HEK293T (cell line): ENCODE data around the gene IL17REL.

Experiments used
- CTCF ChIA-PET: fragments of 350-600 bp; formaldehyde crosslinking; extraction: SDS; loops from one replicate; lab custom pipeline; 2021; ENCODE audit warnings: antibody characterized with exemption, inconsistent platforms; lab: Yijun Ruan, JAX
- POLR2A ChIA-PET: fragments of 350-600 bp; formaldehyde crosslinking; extraction: SDS; loops from one replicate; lab custom pipeline; 2020; ENCODE audit warnings: antibody characterized with exemption, inconsistent platforms; lab: Yijun Ruan, JAX
- DNase-seq: peaks from one replicate; pipeline ENCODE4 v3.0.0; 2012; ENCODE audit warnings: mixed read lengths; ENCODE audit errors: extremely low spot score
- ARNT ChIP-seq: fragments of 450-650 bp; IDR thresholded peaks from 2 replicates; pipeline ENCODE4 v1.6.1; 2017; ENCODE audit warnings: mild to moderate bottlenecking
- BHLHE40 ChIP-seq: fragments of 450-650 bp; IDR thresholded peaks from 2 replicates; pipeline ENCODE4 v1.6.1; 2016; ENCODE audit warnings: mild to moderate bottlenecking, moderate library complexity, borderline replicate concordance
- CTBP1 ChIP-seq: fragments of 450-650 bp; IDR thresholded peaks from 2 replicates; pipeline ENCODE4 v1.6.1; 2016; ENCODE audit warnings: borderline replicate concordance
- ELF4 ChIP-seq: fragments of 450-650 bp; IDR thresholded peaks from 2 replicates; pipeline ENCODE4 v1.6.1; 2017; ENCODE audit warnings: antibody characterized with exemption
- FOXA1 ChIP-seq: fragments of 450-650 bp; IDR thresholded peaks from 2 replicates; pipeline ENCODE4 v1.6.1; 2016; ENCODE audit warnings: mild to moderate bottlenecking
- FOXK2 ChIP-seq: fragments of 450-650 bp; IDR thresholded peaks from 2 replicates; pipeline ENCODE4 v1.6.1; 2016; ENCODE audit warnings: mild to moderate bottlenecking
- FOXM1 ChIP-seq: fragments of 450-650 bp; IDR thresholded peaks from 2 replicates; pipeline ENCODE4 v1.6.1; 2017; ENCODE audit warnings: mild to moderate bottlenecking, borderline replicate concordance
- HDGF ChIP-seq: fragments of 450-650 bp; IDR thresholded peaks from 2 replicates; pipeline ENCODE4 v1.6.1; 2017; ENCODE audit warnings: antibody characterized with exemption, borderline replicate concordance
- L3MBTL2 ChIP-seq: fragments of 450-650 bp; conservative IDR thresholded peaks from 2 replicates; pipeline ENCODE4 v1.6.1; 2016; ENCODE audit warnings: mild to moderate bottlenecking
- LEF1 ChIP-seq: fragments of 450-650 bp; IDR thresholded peaks from 2 replicates; pipeline ENCODE4 v1.6.1; 2017; ENCODE audit warnings: mild to moderate bottlenecking, borderline replicate concordance
- NFRKB ChIP-seq: fragments of 450-650 bp; IDR thresholded peaks from 2 replicates; pipeline ENCODE4 v1.6.1; 2016; ENCODE audit warnings: mild to moderate bottlenecking, moderate library complexity
- SP1 ChIP-seq: fragments of 450-650 bp; IDR thresholded peaks from 2 replicates; pipeline ENCODE4 v1.6.1; 2017
- SUZ12 ChIP-seq: fragments of 450-650 bp; IDR thresholded peaks from 2 replicates; pipeline ENCODE4 v1.6.1; 2016; ENCODE audit warnings: mild to moderate bottlenecking
- TARDBP ChIP-seq: fragments of 450-650 bp; IDR thresholded peaks from 2 replicates; pipeline ENCODE4 v1.6.1; 2016
- ZNF384 ChIP-seq: fragments of 450-650 bp; IDR thresholded peaks from 2 replicates; pipeline ENCODE4 v1.6.1; 2016
- TF ChIP-seq, protein P1 (sequence below): fragments of 450-650 bp; IDR thresholded peaks from 2 replicates; pipeline ENCODE4 v1.6.1; 2016

IL17REL gene

DNA sequence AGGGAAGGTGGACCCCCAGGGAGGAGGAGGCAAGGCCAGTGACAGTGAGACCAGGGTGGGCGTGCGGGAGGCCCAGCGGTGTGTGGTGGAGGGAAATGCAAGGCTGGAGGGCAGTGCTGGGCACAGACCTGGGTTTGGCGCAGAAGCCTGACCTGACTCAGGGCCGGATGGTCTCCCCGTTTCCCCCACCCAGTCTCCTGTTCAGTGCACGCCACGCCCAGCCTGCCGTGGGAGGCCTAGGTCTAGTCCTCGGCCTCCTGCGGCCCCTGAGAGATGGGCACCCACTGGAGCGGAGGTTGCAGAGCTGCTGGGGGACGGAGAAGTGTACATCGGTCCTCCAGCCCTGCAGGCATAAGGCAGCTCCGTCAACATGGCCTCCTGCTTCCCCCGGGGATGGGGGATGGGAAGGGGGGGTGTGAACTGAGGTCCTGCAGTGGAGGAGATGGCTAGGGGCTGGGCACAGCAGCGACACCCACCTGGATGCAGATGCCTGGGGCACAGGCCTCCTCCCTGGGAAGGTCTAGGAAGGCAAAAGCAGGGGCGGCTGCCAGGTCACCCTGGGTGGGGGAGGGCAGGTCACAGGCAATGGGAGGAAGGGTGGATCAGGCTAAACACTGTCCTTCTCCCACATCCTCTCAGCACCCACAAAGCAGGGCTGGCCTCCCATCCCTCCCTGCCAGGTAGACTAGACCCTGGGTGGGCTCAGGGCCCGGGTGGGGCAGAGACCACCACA is 15.9 kb downstream of the IL17REL start:
- CTCF ChIA-PET = no interaction called here
- POLR2A ChIA-PET = no interaction called here
- no peak for DNase-seq
- TF ChIP-seq CTBP1 = no peak
- no peak for TF ChIP-seq ELF4
- TF ChIP-seq SUZ12 = no peak
- no peak for TF ChIP-seq HDGF
- no peak for TF ChIP-seq ZNF384
- TF ChIP-seq NFRKB = no peak
- no peak for TF ChIP-seq BHLHE40

DNA sequence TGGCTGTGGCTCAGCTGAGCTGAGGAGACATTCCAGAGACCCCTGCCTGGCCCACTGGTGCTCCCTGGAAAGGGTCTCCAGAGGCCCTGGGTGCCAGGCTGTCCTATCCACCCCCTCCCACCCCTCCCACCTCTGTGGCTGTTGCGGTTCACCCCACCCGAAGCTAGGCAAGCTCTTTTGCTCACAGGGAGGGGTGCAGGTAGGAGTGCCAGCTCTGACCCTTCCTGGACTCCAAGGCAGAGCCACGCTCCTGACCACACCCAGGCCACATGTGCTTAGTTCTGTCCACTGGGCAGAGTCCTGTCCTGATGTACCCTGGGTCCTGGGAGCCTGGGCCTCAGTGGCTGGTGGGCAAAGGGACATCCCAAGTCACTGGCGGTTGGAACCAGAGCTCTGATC is 16.4 kb downstream of the IL17REL start:
- CTCF ChIA-PET = no interaction called here
- no peak for DNase-seq
- POLR2A ChIA-PET = no interaction called here
- TF ChIP-seq HDGF = no peak

DNA sequence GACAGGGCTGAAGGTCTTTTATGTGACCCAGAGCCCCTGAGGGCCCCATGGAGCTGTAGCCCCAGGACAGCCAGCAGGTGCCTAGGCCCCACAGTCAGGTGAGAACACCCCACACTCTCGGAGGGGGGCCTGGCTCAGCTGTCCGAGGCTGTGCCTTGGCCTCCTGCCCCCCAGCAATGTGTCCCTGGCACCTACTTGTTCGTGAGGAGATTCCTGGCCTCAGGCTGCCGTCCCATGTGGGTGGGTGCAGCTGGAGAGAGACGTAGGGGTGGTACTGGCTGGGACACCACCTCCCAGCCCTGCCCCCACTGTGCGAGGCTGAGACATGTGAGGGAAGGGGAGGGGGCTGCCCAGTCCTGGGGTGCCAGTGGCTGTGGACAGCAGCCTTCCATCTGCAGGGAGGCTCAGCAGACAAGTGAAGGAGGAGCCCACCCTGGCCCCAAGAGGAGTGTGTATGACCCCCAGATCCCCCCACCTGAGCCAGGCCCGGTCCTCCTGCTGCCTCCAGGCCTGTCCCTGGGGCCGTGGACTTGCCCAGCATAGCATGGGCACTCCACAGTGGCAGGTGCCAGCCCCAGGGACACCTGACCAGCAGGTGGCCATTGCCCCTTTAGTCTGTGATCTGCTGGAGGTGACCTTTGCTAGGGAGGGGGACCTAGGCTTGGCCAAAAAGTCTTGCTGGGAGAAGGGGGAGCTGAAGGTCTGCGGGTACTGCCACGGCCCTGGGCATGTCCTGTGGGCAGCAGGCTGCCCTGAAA is 17.0 kb downstream of the IL17REL start:
- ChIA-PET POLR2A (interaction anchor here (1.1 kb wide), 1 partner anchor 34 kb away, joined by 4 read pairs; no protein-coding TSS in a partner anchor), CTCF (no interaction called here)
- no peak for TF ChIP-seq FOXM1
- no peak for TF ChIP-seq HDGF
- no peak for TF ChIP-seq CTBP1
- no peak for TF ChIP-seq FOXA1
- TF ChIP-seq, protein P1, sequence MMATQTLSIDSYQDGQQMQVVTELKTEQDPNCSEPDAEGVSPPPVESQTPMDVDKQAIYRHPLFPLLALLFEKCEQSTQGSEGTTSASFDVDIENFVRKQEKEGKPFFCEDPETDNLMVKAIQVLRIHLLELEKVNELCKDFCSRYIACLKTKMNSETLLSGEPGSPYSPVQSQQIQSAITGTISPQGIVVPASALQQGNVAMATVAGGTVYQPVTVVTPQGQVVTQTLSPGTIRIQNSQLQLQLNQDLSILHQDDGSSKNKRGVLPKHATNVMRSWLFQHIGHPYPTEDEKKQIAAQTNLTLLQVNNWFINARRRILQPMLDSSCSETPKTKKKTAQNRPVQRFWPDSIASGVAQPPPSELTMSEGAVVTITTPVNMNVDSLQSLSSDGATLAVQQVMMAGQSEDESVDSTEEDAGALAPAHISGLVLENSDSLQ = no peak
- no peak for TF ChIP-seq SP1
- no peak for TF ChIP-seq LEF1
- TF ChIP-seq NFRKB = no peak
- TF ChIP-seq TARDBP = no peak
- TF ChIP-seq L3MBTL2 = no peak
- TF ChIP-seq FOXK2 = no peak
- no peak for TF ChIP-seq BHLHE40
- TF ChIP-seq ARNT = no peak
- no peak for TF ChIP-seq ELF4
- TF ChIP-seq ZNF384 = no peak
- TF ChIP-seq SUZ12 = no peak
- no peak for DNase-seq

DNA sequence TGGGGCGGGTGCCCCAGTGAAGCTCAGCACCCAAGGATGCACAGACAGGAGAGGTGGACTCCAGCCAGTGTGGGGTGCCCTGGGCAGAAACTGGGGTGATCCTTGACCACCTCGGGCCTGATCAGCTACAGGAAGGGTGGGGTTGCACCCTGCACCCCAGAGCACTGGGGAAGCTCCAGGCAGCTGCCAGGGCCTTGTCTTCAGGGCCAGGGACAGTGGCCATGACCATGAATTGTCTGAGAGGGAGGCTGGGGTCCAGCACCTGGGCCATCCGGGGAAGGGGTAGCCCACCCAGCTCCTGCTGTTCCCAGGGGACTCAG is 17.6 kb downstream of the IL17REL start:
- ChIA-PET CTCF (interaction anchor here (0.8 kb wide), 1 partner anchor 64 kb away, joined by 3 read pairs; no protein-coding TSS in a partner anchor), POLR2A (interaction anchor here (1.1 kb wide), 1 partner anchor 33 kb away, joined by 4 read pairs; no protein-coding TSS in a partner anchor)
- TF ChIP-seq, protein P1 = no peak
- TF ChIP-seq ARNT (no peak), SUZ12 (no peak), CTBP1 (no peak), ZNF384 (no peak), LEF1 (no peak), TARDBP (no peak), L3MBTL2 (no peak), FOXK2 (no peak), FOXA1 (no peak), ELF4 (no peak), NFRKB (no peak), SP1 (no peak), FOXM1 (no peak)
- no peak for DNase-seq

DNA sequence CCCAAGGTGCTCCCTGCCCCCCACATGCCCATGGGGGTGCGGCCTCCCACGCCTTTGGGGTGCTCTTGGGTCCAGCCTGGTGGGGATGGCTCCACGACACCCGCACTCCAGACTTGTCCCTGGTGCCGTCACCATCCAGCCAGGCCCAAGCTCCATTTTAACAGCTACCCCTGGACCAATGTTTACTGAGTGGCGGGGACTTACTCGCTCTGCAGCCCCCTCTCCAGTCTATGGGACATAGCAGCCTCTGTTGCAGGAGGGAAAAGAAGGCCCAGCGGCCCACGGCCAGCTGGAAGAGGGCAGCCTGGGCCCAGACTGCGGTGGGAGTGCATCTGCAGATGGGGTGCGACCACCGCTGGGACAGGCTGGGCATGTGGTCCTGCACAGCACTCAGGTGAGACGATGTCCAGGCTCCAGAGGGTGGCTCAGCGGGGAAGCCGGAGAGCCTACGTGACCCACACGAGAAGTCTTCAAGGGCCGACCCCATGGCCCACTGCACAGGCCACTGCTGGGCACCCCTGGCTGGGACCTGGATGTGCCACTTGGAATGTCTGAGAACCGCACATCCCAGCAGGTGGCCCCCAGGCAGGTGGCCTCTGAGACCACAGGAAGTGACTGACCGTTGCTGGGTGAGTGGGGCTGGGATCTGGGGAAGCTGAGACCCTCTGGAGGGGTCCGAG is 18.1 kb downstream of the IL17REL start:
- POLR2A ChIA-PET = interaction anchor here (1.1 kb wide), 1 partner anchor 32 kb away, joined by 4 read pairs; no protein-coding TSS in a partner anchor
- no peak for DNase-seq
- CTCF ChIA-PET = interaction anchor here (0.8 to 1.5 kb wide), 2 partner anchors 36 to 64 kb away, joined by 3 to 6 read pairs; no protein-coding TSS in a partner anchor
- no peak for TF ChIP-seq SUZ12
- no peak for TF ChIP-seq FOXM1
- no peak for TF ChIP-seq ARNT
- no peak for TF ChIP-seq NFRKB
- no peak for TF ChIP-seq LEF1
- TF ChIP-seq CTBP1 = no peak
- TF ChIP-seq BHLHE40 = no peak

DNA sequence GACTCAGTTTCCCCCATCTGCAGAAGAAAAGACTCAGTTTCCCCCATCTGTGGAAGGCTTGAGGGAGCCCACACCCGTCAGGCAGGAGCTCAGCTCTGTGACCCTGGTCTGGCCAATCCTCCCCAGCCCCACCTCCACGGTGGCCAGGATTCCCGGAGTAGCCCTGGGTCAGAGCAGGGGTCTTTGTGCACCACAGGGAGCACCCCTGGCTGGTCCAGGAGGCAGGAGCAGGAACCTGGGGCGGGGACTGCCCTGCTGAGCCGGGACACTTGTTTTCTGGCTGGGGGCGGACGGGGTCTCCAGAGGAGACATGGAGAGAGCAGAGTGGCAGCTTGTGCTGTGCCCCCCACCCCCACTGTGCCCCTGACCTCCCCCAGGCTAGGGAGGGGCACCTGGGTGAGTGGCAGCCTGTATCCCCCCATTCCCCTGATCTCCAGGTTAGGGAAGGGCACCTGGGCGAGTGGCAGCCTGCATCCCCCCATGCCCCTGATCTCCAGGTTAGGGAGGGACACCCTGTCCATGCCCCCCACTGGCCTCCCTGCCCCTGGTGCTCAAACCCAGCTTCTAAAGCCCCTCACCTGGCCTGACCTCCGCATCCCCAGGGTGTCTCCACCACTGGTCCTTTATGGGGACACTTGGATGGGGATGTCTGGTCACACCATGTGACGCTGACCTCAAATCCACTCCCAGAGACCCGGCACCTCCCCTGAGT is 18.8 kb downstream of the IL17REL start:
- TF ChIP-seq, protein P1 = no peak
- TF ChIP-seq CTBP1 (no peak), HDGF (no peak), ARNT (no peak), SUZ12 (no peak)
- DNase-seq = no peak
- ChIA-PET POLR2A (no interaction called here), CTCF (interaction anchor here (1.0 to 1.5 kb wide), 2 partner anchors 37 to 38 kb away, joined by 5 to 6 read pairs; no protein-coding TSS in a partner anchor)
